GM21786 (cell line): ENCODE measurements around the gene HAL.
"Not testable (repeated sequence)": the region's sequence is repeated elsewhere in the genome, so short reads cannot be mapped to it uniquely, and the experiment has no call there.

Experiments used
- ATAC-seq: cut with Tn5 transposase; IDR thresholded peaks from one replicate; pipeline ENCODE4 v1.9.1; 2021; ENCODE audit not compliant: unreplicated experiment

The HAL gene

DNA sequence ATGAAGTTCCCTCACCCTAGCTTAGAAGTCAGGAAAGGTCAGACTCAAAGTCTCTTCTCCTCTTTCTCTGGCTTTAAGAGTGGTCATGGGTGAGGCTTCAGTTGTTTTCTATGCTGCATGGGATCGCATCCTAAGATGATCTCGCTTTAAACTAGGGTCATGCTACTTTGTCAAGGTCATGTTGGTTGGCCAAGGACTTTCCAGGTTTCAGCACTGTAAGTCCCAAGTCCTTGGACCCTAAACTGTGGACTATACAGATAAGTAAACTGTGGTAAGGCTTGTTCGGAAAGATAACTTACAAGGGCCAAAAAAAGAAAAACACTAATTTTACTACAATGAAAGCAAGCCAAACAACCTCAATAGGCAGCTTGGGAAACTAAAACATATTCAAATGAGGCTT is 17.4 kb downstream of the HAL start:
- no peak for ATAC-seq

DNA sequence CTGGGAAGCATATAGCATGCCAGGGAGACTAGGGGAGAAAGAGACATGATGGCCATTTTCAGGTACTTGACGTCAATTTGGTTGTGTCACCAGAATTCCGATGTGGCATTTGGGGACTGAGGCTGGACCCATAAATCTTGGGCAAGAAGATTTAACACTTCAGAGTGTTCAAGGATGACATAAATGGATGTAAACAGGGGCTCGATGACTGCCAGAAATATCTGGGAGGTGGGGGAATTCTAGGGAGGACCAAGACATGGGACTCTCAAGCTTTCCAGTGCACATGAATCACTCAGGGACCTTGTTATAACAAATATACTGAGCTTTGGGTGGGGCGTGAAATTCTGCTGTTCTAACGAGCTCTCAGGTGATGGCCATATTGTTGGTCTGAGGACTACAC is 17.8 kb downstream of the HAL start:
- ATAC-seq = no peak

DNA sequence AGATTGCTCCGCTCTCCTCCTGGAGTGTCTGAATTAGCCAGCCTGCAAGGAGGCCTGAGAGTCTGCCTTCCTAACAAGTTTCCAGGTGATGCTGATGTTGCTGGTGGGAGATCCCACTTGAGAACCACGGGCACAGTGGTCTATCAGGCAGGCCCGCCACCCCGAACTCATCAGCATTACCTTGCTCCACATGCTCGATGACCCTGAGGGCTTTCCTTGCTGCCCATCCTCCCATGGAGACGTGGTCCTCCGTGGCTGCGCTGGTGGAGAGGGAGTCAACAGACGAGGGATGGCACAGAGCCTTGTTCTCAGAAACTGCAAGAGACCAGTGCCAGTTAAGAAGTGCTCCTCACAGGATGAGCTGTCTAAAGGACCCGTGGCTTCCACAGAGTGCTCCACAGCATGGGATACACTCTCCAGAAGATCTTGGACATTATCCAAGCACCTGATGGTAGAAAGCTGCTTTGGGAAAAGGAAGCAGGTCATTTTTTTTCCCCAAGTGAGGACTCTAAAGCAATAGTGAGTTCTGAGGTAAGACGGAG is 18.3 kb downstream of the HAL start:
- no peak for ATAC-seq

DNA sequence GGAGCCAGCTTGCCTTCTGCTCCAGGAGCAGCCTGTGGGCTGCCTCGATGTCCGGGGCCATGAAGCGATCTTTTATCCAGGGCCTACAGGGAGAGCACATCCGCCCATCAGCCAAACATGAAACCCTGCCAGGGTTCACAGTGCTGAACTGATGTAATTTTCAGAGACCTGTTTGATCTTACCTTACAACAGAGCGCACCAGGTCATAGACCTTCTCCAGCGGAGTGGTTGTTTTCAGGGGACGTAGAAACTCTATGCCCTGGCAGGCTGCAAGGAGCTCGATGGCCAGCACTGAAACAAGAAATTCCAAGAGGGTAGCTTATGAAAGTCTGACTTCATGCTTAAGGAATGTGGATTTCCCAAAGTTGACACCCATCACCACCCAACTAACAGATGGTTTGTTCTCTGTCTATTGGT is 19.7 kb downstream of the HAL start:
- ATAC-seq = no peak

DNA sequence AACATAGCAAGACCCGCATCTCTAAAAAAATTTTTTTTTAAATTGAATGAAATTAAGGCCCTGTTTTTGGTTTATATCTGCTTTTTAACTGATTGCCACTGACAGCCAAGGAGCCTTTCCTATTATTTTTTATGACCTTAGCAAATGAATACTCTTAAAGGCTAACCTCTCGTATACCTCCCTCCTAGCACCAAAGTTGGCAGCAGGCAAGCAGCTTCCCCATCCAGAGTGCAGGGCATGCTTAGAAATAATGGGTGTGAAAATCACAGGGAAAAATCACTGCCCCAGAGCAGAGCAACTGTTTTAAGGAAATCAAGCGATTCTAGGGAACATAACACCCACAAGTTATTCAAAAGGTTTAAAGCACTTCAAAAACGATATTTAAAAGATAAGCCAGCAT is 20.7 kb downstream of the HAL start:
- ATAC-seq = no peak

DNA sequence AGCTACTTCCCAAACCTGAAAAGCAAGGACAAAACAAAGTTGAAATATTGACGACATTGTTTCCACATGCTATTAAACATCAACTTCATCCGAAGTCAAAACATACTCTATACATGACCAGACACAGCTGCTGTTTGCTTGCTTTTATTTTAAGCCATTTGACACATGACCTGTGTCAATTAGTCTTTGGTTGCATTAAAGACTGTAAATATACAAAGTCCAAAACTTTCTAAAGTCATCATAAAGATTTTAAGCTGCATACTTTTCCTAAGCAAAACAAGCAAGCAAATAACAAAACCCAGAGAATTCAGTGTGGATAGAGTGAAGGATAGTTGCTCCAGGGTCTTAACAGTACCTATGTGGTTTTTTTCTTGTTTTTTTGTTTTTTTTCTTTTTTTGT is 21.8 kb downstream of the HAL start:
- no peak for ATAC-seq

DNA sequence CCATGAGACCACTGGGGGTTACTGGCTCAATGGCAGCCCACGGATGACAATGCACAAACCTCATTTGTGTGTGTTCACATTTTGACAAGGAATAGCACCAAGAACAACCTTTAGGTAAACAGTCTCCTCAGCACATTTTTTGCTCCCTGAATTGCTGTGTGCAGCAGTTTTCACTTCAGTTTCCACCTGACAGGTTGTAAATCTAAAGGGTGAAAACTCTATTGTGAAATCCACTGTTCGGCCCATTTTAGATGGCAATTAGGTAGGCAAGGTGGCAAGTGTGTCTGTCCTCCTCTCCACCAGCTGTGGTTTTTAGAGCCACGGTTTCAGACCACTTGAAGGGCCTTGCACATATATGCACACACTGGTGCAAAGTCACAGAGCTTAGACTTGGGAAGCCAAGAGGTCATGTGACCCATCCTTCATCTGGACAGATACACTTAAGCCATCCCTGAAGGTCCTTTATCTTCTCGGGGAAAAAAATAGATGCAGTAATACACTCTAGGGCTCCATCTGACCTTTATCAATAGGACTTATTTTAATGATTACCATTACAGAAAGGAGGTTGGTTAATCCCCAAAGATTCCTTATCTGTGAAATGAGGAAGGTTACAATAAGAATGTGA is 23.2 kb downstream of the HAL start:
- ATAC-seq = no peak

DNA sequence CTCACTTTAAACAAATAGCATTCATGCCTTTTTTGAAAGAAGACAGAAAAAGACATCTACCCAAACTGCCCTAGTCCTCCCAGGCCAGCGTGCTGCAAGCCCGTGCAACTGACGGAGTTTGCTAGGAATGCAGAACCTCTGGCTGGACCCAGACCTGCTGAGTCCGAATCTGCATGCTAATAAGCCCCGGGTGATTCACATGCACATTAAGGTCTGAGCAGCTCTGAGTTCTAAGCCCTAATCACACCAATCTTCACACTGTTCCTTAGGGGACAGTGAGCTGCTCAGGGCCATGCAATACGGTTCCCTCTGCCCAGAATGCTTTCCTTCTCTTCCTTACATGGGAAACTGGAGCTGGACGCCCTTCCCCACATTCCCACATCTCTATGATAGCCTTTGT is 25.2 kb downstream of the HAL start:
- ATAC-seq = no peak

DNA sequence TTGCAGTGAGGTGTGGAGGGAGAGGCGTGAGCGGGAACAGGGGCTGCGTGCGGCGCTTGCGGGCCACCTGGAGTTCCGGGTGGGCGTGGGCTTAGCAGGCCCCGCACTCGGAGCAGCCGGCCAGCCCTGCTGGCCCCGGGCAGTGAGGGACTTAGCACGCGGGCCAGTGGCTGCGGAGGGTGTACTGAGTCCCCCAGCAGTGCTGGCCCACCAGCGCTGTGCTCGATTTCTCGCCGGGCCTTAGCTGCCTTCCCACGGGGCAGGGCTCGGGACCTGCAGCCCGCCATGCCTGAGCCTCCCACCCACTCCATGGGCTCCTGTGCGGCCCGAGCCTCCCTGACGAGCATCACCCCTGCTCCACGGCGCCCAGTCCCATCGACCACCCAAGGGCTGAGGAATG is 27.0 kb downstream of the HAL start:
- ATAC-seq = not testable (repeated sequence)

DNA sequence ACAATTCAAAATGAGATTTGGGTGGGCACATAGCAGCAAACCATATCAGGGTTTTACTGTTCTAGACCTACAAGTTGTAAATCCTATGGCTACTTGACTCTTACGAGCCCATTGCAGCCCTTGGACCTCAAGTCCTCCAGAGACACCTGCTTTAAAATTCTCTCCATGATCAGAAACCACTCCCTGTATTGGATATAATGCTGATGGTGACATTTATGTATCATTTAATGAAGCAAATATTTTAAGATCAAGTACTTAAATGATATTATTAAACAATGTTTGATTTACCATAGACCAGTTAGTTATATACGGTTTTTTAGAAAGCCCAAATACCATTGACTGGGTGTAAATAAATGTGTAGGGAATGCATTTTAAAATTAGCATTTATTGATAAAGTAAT is 28.8 kb downstream of the HAL start:
- ATAC-seq = no peak

DNA sequence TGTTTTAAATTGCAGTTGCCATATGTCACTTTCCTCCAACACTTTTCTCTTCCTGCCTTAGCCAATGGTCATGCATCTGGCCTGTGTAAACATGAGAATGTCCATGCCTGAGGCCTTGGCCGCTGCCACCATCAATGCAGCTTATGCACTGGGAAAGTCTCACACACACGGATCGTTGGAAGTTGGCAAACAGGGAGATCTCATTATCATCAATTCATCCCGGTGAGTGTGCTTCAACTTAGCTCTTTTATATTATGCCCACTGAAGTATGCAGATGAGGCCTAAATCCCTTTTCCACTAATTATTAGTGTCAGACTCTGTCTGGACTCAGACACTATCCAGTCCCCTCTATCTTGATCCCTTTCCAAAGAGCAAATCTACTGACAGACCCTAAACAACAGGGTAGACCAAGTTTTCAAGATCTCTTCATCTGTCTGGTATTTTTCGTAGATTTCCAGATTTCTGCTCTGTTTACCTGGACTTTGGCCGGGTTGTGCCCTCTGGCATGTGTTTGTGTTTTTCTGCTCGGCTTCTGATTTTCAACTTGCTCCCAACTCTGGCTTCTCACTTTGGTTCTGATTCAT is 29.8 kb downstream of the HAL start:
- ATAC-seq = no peak

DNA sequence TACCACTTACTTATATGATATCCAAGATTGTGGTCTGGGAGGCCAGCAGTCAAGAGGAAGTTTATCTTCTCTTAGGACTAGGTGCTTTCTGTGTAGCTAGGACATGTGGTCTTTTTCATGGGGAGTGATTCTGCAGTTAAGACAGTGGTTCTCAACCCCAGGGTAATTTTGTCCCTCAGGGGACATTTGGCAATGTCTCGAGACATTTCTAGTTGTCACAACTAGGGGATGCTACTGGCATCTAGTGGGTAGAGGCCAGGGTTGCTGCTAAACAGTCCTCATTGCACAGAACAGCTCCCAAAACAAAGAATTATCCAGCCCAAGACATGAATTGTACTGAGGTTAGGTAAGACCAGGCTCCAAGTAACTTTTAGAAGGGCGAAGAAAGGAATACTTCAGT is 33.0 kb downstream of the HAL start:
- no peak for ATAC-seq

DNA sequence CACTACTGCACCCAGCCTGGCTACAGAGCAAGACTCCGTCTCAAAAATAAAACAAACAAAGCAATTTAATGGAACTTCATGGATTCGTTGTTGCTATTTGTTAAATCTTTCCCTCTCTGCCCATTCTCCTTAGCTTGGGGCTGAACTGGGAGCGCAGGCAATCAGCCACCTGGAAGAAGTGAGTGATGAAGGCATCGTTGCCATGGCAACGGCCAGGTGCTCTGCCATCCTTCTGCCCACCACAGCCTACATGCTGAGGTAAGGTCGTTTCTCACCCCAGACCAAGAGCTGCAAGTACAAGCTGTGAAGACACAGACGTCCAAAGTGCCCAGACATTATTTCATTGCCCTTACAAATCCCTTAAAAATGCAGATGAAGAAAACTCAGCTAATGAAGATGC is 33.9 kb downstream of the HAL start:
- no peak for ATAC-seq

DNA sequence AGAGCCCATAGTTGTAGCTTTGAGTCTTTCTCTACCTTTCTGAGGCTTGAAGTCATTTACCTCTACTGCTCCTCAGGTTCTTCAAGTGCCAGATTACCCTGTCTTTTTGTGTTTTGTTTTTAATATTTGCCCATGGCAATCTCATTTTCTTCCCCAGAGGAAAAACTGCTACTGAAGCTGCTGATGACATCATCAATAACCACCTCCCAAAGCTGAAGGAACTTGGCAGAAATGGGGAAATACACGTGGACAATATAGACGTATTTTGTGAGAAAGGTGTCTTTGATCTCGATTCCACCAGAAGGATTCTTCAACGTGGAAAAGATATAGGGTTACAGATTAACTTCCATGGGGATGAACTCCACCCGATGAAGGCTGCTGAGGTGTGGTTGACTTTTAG is 35.9 kb downstream of the HAL start:
- ATAC-seq = no peak

DNA sequence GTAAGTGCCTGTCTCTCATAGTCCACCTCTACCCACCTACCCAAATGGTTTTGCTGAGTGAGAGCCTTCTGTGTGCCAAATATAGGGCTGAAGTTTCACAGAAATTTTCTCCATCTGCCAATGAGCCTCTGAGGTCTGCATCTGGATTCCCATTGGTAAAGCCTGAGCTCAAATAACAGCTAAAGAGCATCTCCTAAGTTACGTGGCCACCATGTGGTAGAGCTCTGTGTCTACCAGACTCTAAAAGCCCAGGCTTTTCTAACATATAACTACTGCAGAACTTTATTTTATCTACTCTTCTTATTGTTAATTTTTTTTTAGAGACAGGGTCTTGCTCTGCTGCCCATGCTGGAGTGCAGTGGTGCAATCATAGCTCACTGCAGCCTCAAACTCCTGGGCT is 37.0 kb downstream of the HAL start:
- no peak for ATAC-seq

DNA sequence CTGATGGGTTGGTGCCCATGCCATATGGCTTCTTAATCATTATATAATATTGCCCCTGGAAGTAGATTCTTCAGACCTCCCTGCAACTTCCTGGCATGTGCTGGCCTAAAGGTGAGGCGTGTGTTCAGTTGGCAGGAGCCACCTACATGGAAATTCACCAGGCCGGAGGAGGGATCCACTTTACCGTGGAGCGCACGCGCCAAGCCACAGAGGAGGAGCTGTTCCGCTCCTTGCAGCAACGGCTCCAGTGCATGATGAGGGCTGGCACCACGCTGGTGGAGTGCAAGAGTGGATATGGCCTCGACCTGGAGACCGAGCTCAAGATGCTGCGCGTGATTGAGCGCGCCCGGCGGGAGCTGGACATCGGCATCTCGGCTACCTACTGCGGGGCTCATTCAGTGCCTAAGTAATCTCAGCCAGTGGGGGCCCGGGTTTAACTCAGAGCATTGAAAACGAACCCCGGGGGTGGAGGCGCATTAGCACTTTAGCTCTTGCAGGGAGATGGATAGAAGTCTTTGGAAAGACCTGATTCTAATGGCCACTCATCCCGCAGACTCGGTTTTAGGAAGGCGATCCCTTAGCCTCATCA is 39.5 kb downstream of the HAL start:
- ATAC-seq = no peak

DNA sequence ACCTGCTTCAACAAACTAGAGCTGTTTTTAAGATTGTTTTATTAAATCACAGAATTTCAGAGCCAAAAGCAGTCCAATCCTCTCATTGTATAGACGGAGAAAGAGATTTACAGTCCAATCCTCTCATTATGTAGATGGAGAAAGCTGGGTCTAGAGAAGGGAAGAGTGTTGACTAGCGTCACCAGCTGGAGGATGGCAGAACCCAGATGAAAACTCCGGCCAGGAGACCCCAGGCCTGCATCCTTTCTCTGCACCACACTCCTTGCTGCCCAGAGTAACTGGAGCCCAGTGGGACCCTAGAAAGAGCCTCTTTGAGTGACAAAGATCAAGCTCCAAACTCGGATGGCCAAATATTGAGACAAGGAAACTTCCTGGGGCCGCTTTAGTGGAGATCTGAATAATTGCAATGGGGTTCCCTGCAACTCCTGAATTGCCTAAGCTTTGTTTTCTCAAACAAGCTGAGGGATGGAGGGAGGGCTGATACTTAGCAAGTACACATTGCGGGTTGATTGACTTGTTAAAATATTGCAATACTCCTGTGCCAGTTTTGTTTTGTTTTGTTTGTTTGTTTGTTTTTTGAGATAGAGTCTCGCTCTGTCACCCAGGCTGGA is 40.5 kb downstream of the HAL start:
- no peak for ATAC-seq

DNA sequence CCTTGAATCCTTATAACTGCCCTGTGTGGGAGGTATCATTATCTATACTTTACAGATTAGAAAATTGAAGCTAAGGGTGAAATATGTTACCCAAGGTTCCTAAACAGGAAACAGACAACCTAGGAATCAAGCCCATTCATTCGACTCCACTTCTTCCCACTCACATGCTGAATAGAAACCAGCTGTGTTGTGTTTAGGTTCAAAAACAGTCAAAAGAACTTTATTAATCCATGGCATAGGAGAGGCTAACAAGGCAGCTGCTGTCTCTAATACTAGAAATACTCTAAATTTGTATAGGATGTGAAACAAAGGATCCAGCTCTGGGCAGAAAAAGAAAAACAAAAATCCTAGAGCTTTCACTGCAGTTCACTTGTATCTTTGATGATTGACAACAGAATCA is 43.1 kb downstream of the HAL start:
- ATAC-seq = no peak

DNA sequence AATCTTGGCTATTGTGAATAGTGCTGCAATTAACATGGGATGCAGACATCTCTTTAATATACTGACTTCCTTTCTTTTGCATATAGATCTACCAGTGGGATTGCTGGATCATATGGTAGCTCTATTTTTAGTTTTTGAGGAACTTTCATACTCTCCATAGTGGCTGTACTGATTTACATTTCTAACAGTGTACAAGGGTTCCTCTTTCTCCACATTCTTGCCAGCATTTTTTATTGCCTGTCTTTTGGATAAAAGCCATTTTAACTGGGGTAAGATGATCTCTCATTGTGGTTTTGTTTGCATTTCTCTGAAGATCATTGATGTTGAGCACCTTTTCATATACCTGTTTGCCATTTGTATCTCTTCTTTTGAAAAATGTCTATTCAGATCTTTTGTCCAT is 44.6 kb downstream of the HAL start:
- no peak for ATAC-seq

DNA sequence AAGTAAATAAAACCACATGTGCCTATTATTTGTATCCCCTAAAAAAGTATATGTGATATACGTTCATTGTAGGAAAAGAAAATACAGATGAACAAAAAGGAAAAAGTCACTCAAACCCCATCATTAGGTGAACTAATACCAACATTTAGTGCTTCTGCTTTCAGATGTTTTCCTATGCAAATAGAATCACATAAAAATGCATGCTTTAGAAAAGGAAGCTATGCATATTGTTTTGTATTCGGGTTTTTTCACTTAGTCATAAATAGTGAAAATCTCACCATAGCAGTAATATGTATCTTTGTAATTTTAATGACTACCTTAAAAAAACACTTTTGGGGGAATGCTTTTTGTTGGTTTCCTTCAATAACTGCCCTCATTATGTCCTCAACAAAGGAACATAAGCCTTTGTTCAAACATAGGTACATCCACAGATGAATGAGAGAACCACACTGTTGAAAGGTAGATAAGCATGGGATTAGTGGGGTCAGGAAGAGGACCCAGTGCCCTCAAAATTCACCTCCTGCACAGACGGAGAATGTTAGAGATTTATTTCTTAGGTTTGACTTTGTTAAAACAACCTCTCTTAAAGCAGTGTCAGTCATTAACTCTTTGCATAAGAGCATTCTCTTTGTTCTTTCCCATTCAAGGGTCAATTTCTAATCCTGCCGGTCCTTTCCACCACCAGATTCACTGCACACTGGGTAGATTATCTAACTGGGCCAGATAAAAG is 46.5 kb downstream of the HAL start:
- ATAC-seq = no peak

DNA sequence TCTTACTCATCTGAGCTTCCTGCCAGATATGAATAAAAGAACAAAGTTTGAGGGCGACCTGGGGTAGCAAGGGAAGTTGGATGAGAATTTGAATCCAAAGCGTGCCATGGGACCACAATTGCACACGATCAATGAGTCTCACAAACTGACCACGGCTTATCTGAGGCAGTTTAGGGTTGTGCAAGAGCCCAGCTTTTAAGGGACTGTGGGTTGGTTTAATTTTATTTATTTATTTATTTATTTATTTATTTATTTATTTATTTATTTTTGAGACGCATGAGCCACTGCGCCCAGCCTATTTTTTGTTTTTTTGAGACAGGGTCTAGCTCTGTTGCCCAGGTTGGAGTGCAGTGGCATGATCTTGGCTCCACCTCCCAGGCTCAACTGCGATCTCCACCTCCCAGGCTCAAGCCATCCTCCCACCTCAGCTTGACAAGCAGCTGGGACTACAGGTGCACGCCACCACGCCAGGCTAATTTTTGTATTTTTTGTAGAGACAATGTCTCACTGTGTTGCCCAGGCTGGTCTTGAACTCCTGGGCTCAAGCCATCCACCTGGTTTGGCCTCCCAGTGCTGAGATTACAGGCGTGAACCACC is 51.9 kb downstream of the HAL start:
- no peak for ATAC-seq
